Colonic mucosa (tissue), 4 donors: ENCODE data around the gene PACSIN1. TPM values are rescaled to one million over a fixed set of nuclear protein-coding genes. Genes with fewer than 3 reads are reported as not detected.

Experiments
- DNase-seq: peaks from one replicate; pipeline ENCODE4 v3.0.0-alpha.2; 2020
- H3K27ac ChIP-seq: fragments of 200-600 bp; one replicate; pipeline ENCODE4 v1.8.0; 2021
- H3K27me3 ChIP-seq: fragments of 200-600 bp; one replicate; pipeline ENCODE4 v1.8.0; 2021
- H3K36me3 ChIP-seq: fragments of 200-600 bp; one replicate; pipeline ENCODE4 v1.8.0; 2021
- H3K4me1 ChIP-seq: fragments of 200-600 bp; one replicate; pipeline ENCODE4 v1.8.0; 2021; ENCODE audit warnings: mild to moderate bottlenecking
- H3K4me3 ChIP-seq: fragments of 200-600 bp; one replicate; pipeline ENCODE4 v1.8.0; 2021
- H3K9ac ChIP-seq, 2 donors: one replicate each; pipeline ENCODE4 v1.7.0; 2013; ENCODE audit warnings: control low read depth in 2 of 2, low read depth in 2 of 2, low read length in 2 of 2
- H3K9me3 ChIP-seq: fragments of 200-600 bp; one replicate; pipeline ENCODE4 v1.8.0; 2021
- CTCF ChIP-seq: fragments of 200-600 bp; IDR thresholded peaks from one replicate; pipeline ENCODE4 v1.8.0; 2022; ENCODE audit warnings: antibody characterized with exemption, mild to moderate bottlenecking
- intact Hi-C: fragments of 100-400 bp; cut with DNase I; formaldehyde crosslinking; loops from one replicate; pipeline ENCODE4 v1.14.1; 2022
- total RNA-seq, 2 donors: library from RNA; stranded (reverse); fragmentation: NEBNext Ultra II Directional in 1 of 2; extraction: Animal tissue kit (Norgen Biotek cat#: 25700) in 1 of 2; gene quantifications; one replicate each; pipeline ENCODE4 v1.2.1, GENCODE V29; 2021
- donor health status: healthy.
- donor health status: DM: no; HTN: no; CAD: no.
- donor health status: DM: no; HTN: no; CAD: no.

PACSIN1 gene
- total RNA-seq, 2 donors from 2014 or later: 0.05 to 0.37 TPM

GRCh38 chr6:34535646-34536045 lies 69.8 kb downstream of the PACSIN1 start:
- peak overlapping the region; percentile 8 for H3K4me3 ChIP-seq
- TF ChIP-seq CTCF: no peak
- no peak for DNase-seq
- intact Hi-C loops: no loop called here
- H3K36me3 ChIP-seq: no peaks in the 10 kb centered on the region
- no peaks in the 10 kb centered on the region for H3K9me3 ChIP-seq
- H3K27me3 ChIP-seq: no peaks in the 10 kb centered on the region
- H3K27ac ChIP-seq: no peak overlapping the region
- H3K4me1 ChIP-seq: peaks cover 7% of the 10 kb centered on the region
- H3K9ac ChIP-seq: peak overlapping the region in 1 of 2 donors; percentile 72

GRCh38 chr6:34536251-34536958 lies 70.5 kb downstream of the PACSIN1 start:
- Histone ChIP-seq H3K4me1 (peaks cover 7% of the 10 kb centered on the region), H3K4me3 (no peak overlapping the region), H3K27me3 (no peaks in the 10 kb centered on the region), H3K9me3 (no peaks in the 10 kb centered on the region), H3K9ac (peak overlapping the region; percentile 35 to 72), H3K36me3 (no peaks in the 10 kb centered on the region), H3K27ac (peak overlapping the region; percentile 67)
- TF ChIP-seq CTCF: no peak
- peak; percentile 73 for DNase-seq
- intact Hi-C loops: no loop called here

- no peak for TF ChIP-seq CTCF
- no peaks in the 10 kb centered on the region for H3K36me3 ChIP-seq
- no peak overlapping the region for H3K4me3 ChIP-seq
- no peak for DNase-seq
- H3K4me1 ChIP-seq: peaks cover 7% of the 10 kb centered on the region
- no peaks in the 10 kb centered on the region for H3K27me3 ChIP-seq
- intact Hi-C loops: no loop called here
- peak overlapping the region; percentile 67 for H3K27ac ChIP-seq
- H3K9me3 ChIP-seq: no peaks in the 10 kb centered on the region
- H3K9ac ChIP-seq: peak overlapping the region in 1 of 2 donors; percentile 72
These were observed 71.3 kb downstream of the PACSIN1 start for GRCh38 chr6:34536959-34537848.

- DNase-seq: no peak
- Histone ChIP-seq H3K9ac (no peak overlapping the region), H3K9me3 (no peaks in the 10 kb centered on the region), H3K27ac (no peak overlapping the region), H3K4me3 (no peak overlapping the region), H3K36me3 (no peaks in the 10 kb centered on the region), H3K4me1 (peaks cover 7% of the 10 kb centered on the region), H3K27me3 (no peaks in the 10 kb centered on the region)
- TF ChIP-seq CTCF: no peak
- intact Hi-C loops: no loop called here
These were observed 72.2 kb downstream of the PACSIN1 start for GRCh38 chr6:34537922-34538550.

GRCh38 chr6:34538581-34538980 lies 72.7 kb downstream of the PACSIN1 start:
- Histone ChIP-seq H3K36me3 (no peaks in the 10 kb centered on the region), H3K9ac (no peak overlapping the region), H3K4me1 (peaks cover 7% of the 10 kb centered on the region), H3K4me3 (no peak overlapping the region), H3K27ac (no peak overlapping the region), H3K27me3 (no peaks in the 10 kb centered on the region), H3K9me3 (no peaks in the 10 kb centered on the region)
- intact Hi-C loops: no loop called here
- no peak for TF ChIP-seq CTCF
- DNase-seq: no peak
